Measurements from ENCODE around the gene GLDN.

Gene GLDN

DNA sequence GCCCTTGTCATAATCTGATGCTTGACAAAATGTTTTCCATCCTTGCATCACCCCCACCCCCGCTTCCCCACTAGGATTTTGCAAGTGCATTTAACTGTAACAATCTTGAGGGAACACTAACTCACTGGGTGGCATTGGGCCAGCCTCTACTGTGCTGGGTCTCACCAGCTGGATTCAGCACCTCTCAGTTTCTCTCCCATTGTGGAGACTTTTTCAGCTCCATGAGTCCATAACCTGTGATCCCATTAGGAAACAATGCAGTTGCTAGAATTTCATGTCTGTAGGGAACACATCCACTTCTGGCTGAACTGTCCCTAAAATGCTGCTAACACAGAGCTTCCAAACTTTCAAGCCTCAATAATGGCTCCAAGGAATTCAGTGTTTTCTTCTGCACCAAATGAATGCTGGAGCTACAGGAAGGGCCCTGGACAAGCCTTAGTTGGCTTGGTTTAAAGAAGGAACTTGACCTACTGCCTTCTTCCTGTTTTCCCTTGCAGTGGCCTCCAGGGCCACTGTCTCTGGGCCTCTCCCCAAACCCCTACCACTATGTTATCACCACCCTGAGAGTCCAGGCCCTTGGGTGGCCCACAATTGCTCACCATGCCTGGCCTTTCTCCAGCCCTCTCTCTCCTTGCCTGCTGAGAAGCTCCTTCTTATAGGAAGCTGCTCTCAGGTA lies 18.7 kb upstream of the GLDN start:
- TF ChIP-seq ZFX (IDR thresholded peaks at IDR 0.05), result no peak
- TF ChIP-seq, protein P1, sequence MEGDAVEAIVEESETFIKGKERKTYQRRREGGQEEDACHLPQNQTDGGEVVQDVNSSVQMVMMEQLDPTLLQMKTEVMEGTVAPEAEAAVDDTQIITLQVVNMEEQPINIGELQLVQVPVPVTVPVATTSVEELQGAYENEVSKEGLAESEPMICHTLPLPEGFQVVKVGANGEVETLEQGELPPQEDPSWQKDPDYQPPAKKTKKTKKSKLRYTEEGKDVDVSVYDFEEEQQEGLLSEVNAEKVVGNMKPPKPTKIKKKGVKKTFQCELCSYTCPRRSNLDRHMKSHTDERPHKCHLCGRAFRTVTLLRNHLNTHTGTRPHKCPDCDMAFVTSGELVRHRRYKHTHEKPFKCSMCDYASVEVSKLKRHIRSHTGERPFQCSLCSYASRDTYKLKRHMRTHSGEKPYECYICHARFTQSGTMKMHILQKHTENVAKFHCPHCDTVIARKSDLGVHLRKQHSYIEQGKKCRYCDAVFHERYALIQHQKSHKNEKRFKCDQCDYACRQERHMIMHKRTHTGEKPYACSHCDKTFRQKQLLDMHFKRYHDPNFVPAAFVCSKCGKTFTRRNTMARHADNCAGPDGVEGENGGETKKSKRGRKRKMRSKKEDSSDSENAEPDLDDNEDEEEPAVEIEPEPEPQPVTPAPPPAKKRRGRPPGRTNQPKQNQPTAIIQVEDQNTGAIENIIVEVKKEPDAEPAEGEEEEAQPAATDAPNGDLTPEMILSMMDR (conservative IDR thresholded peaks at IDR 0.05), result no peak
- no peak overlapping the region for H3K27ac ChIP-seq

DNA sequence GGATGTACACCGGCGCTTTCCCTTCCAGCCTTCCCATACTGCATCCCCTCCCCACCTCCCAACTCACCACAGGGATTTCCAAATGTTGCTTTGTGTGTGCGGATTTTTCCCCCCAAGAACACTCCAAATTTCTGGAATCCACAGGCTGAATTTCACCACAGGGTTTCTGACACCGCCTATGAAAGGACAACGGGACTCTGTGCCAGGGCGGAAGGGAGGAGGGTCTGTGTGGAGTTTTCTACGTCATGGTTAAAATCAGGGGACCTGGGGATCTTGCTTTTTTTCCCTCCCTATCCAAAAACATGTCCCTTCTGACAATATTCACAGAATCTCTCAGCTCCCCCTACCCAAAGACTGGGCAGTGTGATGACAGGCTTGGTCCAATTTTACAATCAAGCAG lies 17.7 kb upstream of the GLDN start:
- no peak overlapping the region for H3K27ac ChIP-seq
- TF ChIP-seq, protein P1 (conservative IDR thresholded peaks at IDR 0.05), result no peak
- TF ChIP-seq ZFX (IDR thresholded peaks at IDR 0.05), result no peak

DNA sequence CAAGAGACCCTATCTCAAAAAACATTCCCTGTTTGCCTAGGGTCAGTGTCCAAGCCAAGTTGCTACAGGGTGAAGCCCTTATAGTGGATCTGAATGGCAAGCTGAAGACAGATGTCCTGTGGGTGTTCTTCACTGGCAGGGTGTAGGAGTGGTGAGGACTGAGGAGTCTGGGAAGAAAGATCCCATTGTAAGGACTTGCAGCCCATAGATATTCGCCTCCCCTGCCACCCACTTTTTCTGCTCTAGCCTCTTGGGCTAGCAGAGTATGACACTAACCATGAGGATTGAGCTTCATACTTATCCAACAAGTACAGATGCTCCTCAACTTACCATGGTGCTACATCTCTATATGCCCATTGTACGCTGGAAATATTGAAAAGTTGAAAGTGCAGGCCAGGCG lies 16.3 kb upstream of the GLDN start:
- no peak overlapping the region for H3K27ac ChIP-seq
- TF ChIP-seq, protein P1 (conservative IDR thresholded peaks at IDR 0.05), result no peak
- TF ChIP-seq ZFX (IDR thresholded peaks at IDR 0.05), result no peak

DNA sequence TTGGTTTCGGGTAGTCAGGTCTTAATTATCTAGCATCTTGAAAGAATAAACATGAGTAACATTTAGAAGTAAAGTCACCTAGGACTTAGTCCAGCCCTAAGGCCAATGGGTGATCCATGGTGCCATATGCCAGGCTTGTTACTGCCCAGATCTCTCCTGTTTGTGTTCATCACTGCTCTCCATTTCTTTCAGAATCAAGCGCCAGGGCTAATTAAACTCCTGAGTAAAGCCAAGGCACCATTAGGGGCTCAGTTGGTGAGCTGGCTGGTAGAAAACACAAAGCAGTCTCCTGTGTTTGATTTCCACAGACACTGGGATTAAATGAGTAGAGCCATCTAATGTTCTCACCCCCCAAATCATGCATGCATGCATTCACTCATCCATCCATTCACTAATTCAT lies 14.4 kb upstream of the GLDN start:
- TF ChIP-seq, protein P1 (conservative IDR thresholded peaks at IDR 0.05), result no peak
- TF ChIP-seq ZFX (IDR thresholded peaks at IDR 0.05), result no peak
- no peak overlapping the region for H3K27ac ChIP-seq

DNA sequence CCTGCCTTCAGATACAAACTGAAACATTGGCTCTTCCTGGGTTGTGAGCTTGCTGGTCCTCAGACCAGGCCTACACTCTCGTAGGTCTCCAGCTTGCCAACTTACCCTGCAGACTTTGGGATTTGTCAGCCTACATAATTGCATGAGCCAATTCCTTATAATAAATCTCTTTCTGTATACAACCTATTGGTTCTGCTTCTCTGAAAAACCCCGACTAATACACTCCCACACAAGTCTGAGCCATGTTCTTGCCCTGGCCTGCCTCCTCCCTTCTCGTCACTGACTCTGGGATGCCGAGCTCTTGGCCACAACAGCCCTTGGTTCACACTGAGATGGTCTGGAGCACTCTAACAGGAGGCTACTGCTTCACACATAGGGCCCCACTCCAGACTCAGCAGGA lies 12.5 kb upstream of the GLDN start:
- H3K27ac ChIP-seq, result no peak overlapping the region
- no peak for TF ChIP-seq ZFX (IDR thresholded peaks at IDR 0.05)
- TF ChIP-seq, protein P1 (conservative IDR thresholded peaks at IDR 0.05), result no peak

DNA sequence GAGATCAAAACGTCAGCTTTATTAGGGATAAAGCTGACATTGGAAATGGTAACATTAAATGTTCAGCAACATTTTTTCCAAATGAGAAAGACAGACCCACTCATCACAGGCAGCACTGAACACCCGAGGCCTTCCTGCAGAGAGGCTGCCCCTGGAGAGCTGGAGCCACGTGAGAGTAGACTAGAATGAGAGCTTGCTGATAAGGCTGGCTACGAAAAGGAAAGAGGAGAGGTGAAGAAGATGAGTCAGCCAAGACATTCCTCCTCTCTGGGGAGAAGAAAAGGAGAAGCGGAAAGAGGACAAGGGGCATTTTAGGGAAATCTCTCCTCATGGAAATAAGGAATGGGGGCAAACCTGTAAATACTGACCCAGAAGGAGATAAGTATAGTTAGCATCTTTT lies 10.3 kb upstream of the GLDN start:
- TF ChIP-seq, protein P1 (conservative IDR thresholded peaks at IDR 0.05), result no peak
- TF ChIP-seq ZFX (IDR thresholded peaks at IDR 0.05), result no peak
- no peak overlapping the region for H3K27ac ChIP-seq

DNA sequence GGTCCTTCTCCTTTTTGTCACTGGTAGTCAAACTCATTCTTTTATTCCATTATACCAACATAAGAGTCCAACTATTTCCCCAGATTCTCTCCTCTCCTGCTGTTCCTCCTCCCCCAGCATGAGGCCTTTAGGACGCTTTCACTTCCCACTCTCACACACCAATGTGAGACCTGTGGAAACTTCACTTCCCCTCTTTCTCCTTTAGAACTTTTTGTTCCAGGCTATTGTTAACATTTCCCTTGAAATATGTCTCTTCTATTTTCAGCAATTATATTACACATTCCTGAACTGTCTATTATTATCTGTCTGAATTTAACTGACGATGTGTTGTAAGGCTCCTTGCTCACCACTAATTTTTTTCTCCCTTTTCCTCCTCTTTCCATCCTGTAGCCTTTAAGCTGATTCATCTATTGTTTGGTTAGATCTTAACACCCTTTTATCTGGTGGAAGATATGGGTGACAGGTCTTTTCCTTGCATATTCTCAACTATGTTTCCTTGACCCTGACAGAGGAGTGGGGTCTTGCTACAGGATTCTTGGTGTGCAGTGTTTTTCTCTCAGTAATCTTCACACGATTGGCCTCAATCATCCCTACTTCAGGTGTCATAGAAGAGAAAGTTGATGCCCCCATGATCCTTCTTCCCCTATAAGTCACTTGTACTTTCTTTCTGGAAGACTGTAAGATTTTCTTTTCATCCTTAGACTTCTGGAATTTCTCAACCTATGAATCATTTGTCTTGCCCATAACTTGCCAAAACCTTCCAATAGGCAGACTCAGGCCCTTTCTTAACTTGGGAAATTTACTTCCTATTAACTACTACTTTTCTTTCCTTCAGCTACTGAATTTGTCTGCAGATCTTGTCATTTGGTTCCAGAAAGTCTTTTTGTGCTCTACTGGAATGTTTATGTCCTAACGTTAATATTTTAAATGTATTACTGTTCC lies 9.0 kb upstream of the GLDN start:
- no peak for TF ChIP-seq ZFX (IDR thresholded peaks at IDR 0.05)
- TF ChIP-seq, protein P1 (conservative IDR thresholded peaks at IDR 0.05), result no peak
- H3K27ac ChIP-seq, result no peak overlapping the region
